ENCODE results near the gene SCGB2A2. TPM values are rescaled to one million over a fixed set of nuclear protein-coding genes. Genes with fewer than 3 reads are reported as not detected.

Gene SCGB2A2
- total RNA-seq, 1 donor from 2014 or later = not detected

- no peak for TF ChIP-seq CTCF (IDR thresholded peaks at IDR 0.05; ENCODE audit: insufficient read depth, low read length, severe bottlenecking)
- FAIRE-seq (no peak), DNase-seq (ENCODE audit: low read depth) (no peak)
- Histone ChIP-seq H3K4me3 (ENCODE audit: low read depth, low read length) (no peak overlapping the region), H3K27me3 (ENCODE audit: control insufficient read depth, insufficient read depth, low read length) (no peaks in the 10 kb centered on the region), H3K36me3 (ENCODE audit: control insufficient read depth, insufficient read depth, low read length) (no peaks in the 10 kb centered on the region)
These were observed 3.3 kb downstream of the SCGB2A2 start for GRCh38 chr11:62273284-62273683.

DNA sequence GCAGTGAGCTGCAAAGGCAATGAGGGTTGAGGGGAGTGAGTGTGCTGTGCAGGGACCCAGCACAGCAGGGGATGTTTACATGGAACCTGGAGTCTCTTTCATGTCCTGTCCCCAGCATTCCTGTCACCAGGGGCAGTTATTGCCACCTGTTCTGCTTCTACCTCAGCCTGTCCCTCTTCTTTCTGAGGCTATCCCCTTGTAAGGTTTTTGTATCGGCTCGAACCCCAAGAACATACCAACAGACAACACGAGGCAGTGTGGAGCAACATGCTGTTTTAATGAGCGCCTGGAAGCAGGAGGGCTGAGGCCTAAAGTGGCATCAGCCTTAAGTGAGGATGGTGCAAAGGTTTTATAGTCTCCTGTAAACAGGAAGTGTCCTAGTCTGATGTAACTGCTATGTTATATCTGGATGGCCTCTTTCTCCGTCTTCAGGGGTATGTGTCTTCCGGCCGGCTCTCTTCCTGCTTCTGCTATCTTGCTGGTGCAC lies 3.9 kb downstream of the SCGB2A2 start:
- Histone ChIP-seq H3K4me3 (ENCODE audit: low read depth, low read length) (no peak overlapping the region), H3K36me3 (ENCODE audit: control insufficient read depth, insufficient read depth, low read length) (no peaks in the 10 kb centered on the region), H3K27me3 (ENCODE audit: control insufficient read depth, insufficient read depth, low read length) (no peaks in the 10 kb centered on the region)
- FAIRE-seq (no peak), DNase-seq (ENCODE audit: low read depth) (no peak)
- TF ChIP-seq CTCF (IDR thresholded peaks at IDR 0.05; ENCODE audit: insufficient read depth, low read length, severe bottlenecking) = no peak

DNA sequence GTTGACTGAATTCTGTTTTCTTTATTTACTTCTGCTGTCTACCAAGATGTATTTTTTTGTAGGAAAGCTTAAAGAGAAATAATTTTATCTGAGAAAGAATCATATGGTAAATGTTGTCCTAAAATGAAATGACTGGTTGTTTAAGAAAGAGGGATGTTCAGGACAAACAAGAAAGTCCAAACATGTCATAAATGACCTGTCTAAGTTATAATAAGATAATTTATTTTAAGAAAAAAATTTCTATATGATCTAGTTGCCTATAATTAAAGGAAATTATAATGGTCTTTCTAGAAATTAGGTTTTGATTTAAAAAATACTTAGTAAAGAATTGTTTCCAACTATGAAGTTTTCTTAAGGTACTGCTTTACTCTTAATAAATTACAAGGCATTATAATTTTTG lies 10.5 kb downstream of the SCGB2A2 start:
- Histone ChIP-seq H3K36me3 (ENCODE audit: control insufficient read depth, insufficient read depth, low read length) (no peaks in the 10 kb centered on the region), H3K4me3 (ENCODE audit: low read depth, low read length) (no peak overlapping the region), H3K27me3 (ENCODE audit: control insufficient read depth, insufficient read depth, low read length) (no peaks in the 10 kb centered on the region)
- no peak for DNase-seq (ENCODE audit: low read depth)
- no peak for TF ChIP-seq CTCF (IDR thresholded peaks at IDR 0.05; ENCODE audit: insufficient read depth, low read length, severe bottlenecking)
- no peak for FAIRE-seq

DNA sequence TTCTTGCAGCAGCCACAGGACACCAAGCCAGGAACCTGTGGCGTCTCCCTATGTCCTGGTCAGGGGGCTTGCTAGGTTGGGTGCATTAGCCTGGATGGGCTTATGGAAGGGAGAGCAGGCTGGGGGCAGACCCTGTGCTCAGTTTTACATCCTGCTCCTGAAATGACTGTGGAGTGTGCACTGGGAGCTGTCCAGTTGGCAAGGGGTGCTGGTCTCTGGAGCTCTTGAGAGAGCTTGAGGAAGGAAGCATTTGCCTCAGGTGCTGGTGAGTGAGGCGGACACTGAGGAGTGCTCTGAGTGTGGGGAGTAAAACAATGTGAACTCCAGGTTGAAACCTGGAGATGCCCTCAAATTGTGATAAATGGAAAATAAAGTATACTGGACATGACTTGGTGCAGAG lies 25.5 kb downstream of the SCGB2A2 start:
- no peak overlapping the region for H3K4me3 ChIP-seq (ENCODE audit: low read depth, low read length)
- DNase-seq (ENCODE audit: low read depth) (peak; percentile 22), FAIRE-seq (no peak)
- H3K27me3 ChIP-seq (ENCODE audit: control insufficient read depth, insufficient read depth, low read length) = no peaks in the 10 kb centered on the region
- no peaks in the 10 kb centered on the region for H3K36me3 ChIP-seq (ENCODE audit: control insufficient read depth, insufficient read depth, low read length)
- TF ChIP-seq CTCF (IDR thresholded peaks at IDR 0.05; ENCODE audit: insufficient read depth, low read length, severe bottlenecking) = no peak

GRCh38 chr11:62298975-62299374 lies 29.0 kb downstream of the SCGB2A2 start, which contains the start of gene SCGB1D4:
SCGB1D4 (minus strand) TSS chr11:62299075; CDS start chr11:62299010, 65 bp downstream.
- DNase-seq (ENCODE audit: low read depth) (no peak), FAIRE-seq (no peak)
- H3K4me3 ChIP-seq (ENCODE audit: low read depth, low read length) = no peak within 1 kb of the TSS
- TF ChIP-seq CTCF (IDR thresholded peaks at IDR 0.05; ENCODE audit: insufficient read depth, low read length, severe bottlenecking) = no peak
- no peaks in the 10 kb centered on the region for H3K36me3 ChIP-seq (ENCODE audit: control insufficient read depth, insufficient read depth, low read length)
- H3K27me3 ChIP-seq (ENCODE audit: control insufficient read depth, insufficient read depth, low read length) = no peaks in the 10 kb centered on the region

GRCh38 chr11:62306227-62306626 lies 36.3 kb downstream of the SCGB2A2 start:
- Histone ChIP-seq H3K4me3 (ENCODE audit: low read depth, low read length) (no peak overlapping the region), H3K27me3 (ENCODE audit: control insufficient read depth, insufficient read depth, low read length) (no peaks in the 10 kb centered on the region), H3K36me3 (ENCODE audit: control insufficient read depth, insufficient read depth, low read length) (no peaks in the 10 kb centered on the region)
- no peak for TF ChIP-seq CTCF (IDR thresholded peaks at IDR 0.05; ENCODE audit: insufficient read depth, low read length, severe bottlenecking)
- FAIRE-seq = no peak
- no peak for DNase-seq (ENCODE audit: low read depth)

All from bronchial epithelial cell (primary cell).